NCI-H1694 treated with DMSO at 0.1 percent for 48 hours (cell line): ENCODE measurements around the gene FREM3.
"Not testable (repeated sequence)": the region's sequence is repeated elsewhere in the genome, so short reads cannot be mapped to it uniquely, and the experiment has no call there.

ENCODE experiments used
- DNase-seq: peaks from one replicate; lab custom pipeline; 2025; lab: John Stamatoyannopoulos, UW

Gene FREM3

DNA sequence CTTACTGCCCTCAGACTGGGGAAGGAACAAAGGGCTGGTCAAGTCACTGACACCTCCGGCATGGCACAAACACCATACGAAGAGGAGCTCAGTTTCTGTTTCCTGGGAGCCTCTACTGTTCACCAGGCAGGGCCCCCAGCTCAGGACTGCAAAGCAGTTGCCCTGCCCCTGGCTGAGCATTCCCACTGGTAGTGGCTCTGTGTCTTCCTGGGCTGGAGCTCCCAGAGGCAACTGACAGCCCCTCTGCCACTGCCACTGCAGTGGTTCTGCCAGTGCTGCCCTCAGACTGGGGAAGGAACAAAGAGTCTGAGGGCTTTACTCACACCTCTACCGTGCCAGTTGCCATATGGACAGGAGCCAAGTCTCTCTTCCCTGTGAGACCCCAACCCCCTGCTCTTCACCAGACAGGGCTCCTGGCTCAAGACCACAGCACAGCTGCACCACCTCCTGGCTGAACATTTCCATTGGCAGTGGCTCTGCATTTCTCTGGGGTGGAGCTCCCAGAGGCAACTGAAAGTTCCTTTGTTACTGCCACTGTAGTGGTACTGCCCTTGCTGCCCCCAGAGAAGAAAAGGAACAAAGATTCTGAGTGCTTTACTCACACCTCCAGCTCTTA, 119.0 kb downstream of the FREM3 start:
- DNase-seq, result peak; percentile 12

DNA sequence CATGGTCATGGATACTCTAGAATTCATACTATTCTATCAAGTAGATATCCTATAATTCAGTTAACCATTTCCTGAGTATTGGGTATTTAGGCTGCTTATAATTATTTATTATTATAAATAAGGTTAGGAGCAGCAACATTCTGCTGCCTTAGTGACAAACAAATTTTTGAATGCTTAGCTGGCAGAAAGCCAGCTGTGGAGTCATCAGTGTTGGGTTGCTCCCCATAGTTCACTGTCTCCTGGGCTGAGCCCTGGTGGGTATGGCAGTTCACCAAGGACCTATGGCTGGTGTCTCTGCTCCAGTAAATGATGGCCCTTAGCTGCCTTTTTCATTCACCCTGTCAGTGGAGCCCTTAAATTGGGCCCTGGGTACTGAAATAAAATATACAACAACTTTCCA, 125.1 kb downstream of the FREM3 start:
- no peak for DNase-seq

DNA sequence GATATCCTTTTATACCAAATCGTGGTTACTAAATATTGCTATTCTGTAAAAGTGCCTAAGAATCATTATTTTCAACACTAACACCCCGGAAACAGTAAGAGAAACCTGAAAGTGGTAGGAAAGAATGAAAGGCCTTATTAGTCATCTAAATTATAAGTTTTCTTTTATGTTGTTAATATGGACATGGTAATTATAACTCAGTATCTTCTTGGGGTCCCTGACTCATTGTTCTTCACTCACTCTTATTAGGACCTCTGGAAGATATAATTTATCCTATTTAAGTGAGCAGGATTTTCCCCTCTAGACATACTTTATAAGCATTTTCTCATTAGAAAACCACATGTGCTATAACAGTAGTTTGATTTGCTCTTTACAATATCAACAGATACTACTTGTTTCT, 136.0 kb downstream of the FREM3 start:
- DNase-seq, result no peak

DNA sequence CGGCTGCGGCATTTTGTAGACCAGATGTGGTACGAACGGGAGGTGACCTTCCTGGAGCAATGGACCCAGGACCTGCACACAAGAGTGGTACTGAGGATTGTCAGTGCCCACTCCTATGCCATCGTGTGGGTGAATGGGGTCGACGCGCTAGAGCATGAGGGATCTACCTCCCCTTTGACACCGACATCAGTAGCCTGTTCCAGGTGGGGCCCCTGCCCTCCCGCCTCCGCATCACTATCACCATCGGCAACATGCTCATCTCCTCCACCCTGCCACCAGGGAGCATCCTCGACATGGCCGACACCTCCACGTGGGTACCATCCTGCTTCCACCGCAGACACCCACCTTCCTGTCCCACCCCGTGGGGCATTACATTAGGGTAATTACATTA, 140.7 kb downstream of the FREM3 start:
- DNase-seq, result no peak

DNA sequence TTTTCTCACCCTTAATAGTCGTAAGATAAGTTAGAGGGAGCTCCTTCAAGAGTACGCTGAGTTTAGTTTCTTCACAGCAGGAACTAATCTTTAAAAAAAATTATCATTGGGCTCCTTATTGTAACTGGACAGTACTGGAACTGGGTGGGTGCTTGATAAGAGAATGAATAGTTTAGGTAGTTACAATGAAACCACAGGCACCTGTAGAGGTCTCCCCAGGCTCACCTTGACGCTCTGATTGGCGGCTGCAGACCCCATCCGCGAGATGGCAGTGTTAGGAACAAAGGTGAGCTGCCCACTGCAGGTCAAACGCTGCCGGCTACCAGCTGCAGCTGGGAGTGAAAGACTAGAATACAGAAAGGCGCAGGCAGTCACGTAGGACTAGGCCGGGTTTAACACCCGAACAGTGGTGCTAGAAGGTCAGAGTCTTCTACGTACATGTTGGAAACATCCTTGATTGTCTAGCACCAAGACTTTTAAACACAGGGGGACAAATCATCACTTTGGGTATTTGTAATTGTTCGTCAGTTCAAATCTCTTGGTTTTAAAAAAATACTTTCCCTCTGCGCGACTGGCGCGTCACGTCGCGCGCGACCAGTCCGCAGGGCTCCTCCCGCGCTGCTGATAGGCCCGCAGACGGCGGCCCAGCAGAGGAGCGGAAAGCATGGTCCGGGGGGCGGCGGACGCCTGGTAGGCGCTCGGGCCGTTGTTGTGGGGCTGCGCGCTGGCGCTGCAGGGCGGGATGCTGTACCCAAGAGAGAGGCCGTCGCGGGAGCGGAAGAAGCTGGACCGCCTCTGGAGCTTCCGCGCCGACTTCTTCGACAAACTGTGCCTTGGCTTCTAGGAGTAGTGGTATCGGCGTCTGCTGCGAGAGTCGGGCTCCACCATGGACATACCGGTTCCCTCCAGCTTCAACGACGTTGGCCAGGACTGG, 141.4 kb downstream of the FREM3 start:
- peak; percentile 41 for DNase-seq

DNA sequence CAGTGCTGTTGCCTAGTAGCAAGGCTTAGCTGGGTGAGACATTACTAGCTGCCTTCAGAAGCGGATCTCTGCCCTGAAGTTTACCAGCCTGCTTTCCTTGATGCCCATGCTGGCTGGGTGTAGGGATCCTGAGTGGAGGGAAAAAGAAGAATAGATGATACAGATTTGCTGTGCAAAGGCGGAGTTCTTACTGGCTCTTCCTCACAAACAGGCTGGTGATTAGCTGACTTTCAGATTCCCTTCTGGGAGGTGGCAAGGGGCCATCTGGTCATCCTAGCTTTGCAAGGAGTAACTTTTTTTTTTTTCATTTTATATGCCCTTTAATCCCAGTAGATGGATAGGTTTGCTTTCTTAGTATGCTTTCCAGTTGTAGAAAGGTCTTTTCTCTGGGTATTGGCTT, 142.2 kb downstream of the FREM3 start:
- no peak for DNase-seq

DNA sequence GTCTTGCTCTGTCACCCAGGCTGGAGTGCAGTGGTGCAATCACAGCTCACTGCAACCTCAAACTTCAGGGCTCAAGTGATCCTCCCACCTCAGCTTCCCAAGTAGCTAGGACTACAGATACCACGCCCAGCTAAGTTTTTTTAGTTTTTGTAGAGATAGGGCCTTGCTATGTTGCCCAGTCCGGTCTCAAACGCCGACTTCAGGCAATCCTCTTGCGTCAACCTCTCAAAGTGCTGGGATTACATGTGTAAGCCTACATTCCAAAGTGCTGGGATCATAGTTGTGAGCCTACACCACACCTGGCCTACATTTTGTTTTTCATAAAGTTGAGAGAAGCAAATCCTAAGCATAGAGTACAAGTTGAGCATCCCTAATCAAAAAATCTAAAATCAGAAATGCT, 144.8 kb downstream of the FREM3 start:
- DNase-seq, result no peak

DNA sequence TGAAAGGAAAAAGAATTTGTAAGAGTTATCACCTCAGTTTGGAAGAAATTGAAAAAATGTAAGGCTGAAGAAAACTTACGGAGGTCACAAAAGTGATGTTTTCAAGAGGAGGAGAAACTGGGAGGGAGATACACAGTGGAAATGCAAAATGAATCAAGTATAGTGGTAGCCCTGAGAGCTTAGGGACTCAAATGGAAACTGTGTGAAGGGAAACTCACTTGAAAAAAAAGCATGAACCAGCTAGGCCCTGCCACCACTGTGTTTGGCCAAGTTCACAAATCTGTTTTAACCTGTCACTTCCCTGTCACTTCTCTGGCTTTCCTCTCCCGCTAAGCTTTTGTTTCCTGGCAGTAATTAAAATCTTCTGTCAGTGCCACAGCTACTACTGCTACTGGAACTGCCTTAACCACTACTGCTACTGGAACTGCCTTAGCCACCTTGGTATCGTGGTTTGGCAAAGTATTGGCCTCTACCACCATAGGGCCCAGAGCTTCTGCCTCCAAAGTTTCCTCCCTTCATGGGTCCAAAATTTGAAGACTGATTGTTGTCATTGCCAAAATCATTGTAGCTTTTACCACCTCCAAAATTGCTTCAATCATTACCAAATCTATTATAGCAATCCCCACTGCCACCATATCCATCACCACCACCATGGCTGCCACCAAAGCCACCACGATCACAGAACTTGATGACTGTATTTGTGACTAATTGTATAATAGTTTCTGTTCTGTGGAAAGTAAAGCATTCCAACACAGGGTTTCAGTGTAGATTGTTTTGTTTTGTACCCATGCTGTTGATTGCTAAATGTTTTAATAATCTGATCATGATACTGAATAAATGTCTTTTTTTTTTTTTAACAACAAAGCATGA, 145.5 kb downstream of the FREM3 start:
- DNase-seq, result no peak

DNA sequence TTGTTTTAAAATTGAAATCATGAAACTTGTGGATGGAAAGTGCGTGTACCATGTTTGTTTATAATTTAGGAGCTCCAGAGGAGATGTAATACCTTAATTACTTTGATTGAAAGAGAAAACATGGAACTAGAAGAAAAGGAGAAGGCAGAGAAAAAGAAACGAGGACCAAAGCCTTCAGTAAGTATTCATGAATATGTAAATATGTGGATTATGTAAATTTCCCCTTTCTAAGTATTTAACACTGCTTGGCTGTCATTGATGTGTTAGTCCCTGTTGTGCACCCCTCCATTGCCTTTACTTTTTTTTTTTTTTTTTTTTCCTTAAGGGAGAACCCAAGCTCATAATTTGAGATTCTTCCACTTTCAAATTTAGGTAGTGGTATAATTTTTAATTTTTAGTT, 150.5 kb downstream of the FREM3 start:
- DNase-seq, result no peak

DNA sequence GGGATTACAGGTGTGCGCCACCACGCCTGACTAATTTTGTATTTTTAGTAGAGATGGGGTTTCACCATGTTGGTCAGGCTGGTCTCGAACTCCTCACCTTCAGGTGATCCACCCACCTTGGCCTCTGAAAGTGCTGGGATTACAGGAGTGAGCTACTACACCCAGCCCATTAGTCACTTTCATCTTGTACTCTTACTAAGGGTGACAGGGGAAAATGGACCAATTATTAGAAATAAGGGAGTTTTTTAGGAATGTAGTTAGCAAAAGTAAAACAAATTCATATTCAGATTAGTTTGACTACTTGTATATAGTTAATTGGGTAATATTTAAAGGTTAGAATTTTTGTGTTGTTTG, 160.8 kb downstream of the FREM3 start:
- no peak for DNase-seq

DNA sequence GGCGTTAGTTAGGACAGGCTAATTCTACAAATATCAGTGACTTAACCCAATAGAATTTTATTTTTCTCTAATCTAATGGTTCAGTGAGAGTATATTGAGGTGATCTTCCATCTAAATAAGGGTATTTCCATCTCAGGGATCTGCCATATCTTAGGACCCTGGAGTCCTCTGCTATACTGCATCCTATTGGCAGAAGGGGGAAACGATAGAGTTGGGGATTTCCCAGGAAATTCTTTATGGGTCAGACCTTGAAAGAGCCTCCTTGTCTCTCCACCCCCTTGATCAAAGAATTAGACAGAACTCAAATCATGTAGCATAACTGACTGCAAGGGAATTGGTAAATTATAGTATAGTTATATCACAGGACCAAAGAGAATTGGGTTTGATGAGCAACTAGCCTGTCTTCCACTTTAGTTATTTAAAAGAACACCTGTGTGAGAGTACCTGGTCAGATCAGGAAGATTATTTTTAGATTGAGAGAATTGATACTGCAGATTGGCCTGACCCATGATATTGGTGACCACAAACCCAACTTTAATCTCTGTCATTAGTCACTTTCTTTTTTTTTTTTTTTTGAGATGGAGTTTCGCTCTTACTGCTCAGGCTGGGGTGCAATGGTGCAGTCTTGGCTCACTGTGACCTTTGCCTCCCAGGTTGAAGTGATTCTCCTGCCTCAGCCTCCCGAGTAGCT, 161.4 kb downstream of the FREM3 start:
- DNase-seq, result no peak

DNA sequence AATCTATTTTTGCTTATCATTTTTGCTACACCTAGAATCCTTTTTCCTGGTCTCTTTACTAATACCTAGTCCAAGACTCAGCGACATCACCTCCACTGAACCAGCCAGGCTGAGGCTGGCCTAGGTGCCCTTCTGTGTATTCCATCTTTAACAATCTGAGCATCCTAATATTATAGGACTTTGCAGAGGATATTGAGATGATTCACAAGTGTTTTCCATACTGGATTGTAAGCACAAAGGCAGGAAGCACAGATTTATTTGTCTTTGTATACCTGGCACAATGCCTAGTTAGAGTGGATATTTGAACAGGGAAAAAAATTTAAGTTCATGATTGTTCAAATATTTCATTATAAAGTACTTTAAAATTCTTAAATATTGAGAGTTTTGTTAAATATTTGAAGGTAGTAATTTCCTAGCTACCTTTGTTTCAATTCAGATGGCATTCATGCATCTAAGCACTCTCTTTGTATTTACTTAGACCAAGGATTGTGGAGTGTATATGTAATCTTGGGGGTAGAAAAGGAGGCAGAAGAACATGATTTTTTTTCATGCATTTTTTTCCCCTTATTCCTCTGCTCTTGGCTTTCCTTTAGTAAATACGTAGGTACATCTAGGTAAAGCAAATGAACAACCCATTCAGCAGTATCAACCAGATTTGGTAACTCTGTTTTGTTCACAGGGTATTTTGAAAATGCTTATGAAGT, 168.5 kb downstream of the FREM3 start:
- no peak for DNase-seq

DNA sequence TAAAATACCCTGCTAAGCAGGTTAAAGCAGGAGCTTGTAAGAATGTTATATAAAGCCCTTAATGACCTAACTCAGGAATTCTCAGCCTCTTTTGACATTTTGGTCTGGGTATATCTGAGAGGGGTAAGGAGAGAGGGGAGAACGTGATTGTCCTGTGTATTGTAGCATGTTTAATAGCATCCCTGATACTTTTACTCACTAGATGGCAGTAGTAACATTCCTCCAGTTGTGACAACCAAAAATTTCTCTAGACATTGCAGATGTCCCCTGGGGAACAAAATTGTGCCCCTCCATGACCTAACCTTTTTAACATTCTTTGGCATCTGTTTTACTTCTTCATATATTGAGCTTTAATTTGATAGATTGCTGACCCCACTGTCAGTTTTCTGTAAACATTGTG, 169.1 kb downstream of the FREM3 start:
- DNase-seq, result no peak

DNA sequence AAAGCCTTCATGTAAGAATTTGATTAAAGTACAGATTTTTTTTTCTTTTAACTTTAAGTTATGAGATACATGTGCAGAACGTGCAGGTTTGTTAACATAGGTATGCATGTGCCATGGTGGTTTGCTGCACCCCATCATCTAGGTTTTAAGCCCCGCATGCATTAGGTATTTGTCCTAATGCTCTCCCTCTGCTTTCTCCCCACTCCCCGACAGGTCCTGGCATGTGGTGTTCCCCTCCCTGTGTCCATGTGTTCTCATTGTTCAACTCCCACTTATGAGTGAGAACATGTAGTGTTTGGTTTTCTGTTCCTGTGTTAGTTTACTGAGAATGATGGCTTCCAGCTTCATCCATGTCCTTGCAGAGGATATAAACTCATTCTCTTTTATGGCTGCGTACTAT, 172.4 kb downstream of the FREM3 start:
- DNase-seq, result not testable (repeated sequence)
